GM19463 (cell line): Measurements from ENCODE around the gene FGD3.

Source experiments
- ATAC-seq: cut with Tn5 transposase; IDR thresholded peaks from one replicate; pipeline ENCODE4 v1.9.1; 2021; ENCODE audit warnings: mild to moderate bottlenecking, moderate library complexity; ENCODE audit not compliant: unreplicated experiment

The FGD3 gene

DNA sequence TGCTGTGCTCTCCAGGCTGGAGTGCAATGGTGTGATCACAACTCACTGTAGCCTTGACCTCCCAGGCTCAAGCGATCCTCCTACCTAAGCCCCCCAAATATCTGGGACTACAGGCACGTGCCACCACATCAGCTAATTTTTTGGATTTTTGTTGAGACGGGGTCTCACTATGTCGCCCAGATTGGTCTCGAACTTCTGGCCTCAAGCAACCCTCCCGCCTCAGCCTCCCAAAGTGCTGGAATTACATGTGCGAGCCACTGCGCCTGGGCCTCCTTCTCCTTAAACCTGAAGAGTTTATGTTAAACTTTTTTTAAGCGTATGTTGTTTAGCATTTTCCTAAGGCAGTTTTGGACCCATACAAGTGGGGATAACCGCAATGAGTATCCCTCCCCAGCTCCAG is 80.4 kb downstream of the FGD3 start:
- ATAC-seq, result no peak

DNA sequence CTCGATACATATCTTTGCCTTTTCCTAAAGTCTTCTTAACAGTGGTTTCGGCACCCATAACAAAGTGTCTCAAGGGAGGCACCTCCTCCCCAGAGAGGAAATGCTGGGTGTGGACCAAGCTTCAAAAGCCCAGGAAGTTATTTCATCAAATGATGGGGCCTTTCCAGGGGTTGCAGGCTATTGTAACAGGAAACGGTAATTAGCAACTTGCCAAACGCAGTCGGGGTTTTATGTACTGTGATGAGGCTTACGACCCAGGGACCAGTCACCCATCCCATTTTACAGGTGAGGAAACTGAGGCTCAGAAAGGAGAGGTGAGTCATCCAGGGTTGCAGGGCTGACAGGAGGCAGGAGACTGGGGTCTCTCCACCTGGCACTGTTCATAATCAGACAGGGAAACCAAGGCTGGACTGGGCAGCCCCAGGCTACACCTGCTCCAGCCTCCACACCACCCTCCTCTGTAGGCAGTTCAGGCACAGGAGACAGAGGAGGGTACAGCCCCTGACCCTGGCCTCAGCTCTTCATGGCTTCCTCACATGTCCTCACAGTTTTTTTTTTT is 81.2 kb downstream of the FGD3 start:
- no peak for ATAC-seq

DNA sequence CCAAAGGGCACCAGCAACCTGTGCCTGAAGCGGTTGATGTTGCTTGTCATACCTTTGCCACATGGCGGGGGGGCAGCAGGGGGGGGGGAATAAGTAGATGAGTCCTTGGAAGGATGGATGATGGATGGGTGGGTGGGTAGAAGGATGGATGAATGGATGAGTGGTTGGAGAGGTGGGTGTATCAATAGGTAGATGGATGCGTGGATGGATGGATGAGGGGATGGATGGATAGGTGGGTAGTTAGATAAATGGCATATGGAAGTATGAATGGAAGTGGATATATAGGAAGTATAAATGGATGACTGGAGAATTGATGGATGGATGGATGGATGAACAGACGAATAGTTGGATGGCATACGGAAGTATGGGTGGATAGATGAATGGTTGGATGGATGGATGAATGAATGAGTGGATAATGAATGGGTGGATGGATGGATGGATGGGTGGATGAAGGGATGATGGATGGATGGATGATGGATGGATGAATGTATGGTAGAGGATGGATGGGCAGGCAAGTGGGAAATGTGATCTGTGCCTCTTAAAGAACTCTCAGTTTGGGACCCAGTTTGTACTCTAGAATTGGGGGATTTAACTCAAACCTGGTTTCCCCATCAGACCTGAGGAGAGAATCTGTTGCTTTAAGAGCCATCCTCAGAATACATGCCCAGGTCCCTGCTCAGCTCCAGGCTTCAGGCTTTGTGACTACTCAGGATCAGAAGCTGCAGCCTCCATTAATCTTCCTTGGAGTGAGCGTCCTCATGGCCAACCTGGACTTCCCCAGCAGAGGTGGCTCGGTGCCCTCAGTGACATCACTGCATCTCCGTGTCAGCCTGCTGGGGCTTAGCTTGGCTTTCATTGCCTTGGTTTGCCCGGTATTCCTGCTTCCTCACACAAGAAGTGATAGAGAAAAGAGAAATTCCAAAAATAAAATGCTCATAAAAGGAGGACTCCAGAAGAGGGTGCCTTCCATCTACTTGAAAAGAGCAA is 83.6 kb downstream of the FGD3 start:
- ATAC-seq, result no peak

DNA sequence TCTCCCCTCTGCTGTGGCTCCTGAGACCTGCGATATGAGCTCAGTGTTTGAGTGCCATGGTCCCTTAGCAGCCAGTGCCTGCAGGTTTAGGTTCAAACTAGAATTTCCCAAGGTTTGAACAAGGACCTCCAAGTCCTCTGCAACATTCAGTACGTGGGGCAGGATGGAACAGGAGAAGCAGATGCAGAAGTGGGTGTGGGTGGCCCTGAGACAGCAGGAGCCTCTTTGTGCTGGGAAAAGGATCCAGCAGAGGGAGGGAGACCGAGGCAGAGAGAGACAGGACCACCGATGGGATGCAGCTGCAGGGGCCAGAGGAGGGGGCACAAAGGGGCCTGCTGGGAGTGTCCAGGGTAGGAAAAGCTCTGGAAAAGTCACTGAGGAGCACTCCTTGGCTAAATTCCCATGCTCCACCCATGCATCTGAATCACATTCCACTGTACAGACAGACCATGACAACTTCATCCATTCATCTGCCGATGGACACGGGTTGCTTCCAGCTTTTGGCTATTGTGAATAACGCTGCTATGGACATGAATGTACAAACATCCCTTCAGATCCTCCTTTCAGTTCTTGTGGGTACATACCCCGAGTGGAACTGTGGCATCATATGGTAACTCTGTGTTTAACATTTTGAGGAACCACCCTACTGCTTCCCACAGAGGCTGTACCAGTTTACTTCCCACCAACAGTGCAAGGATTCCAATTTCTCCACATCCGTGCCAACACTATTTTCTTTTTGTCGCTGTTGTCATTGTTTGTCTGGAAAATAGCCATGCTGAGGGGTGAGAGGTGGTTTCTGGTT is 84.5 kb downstream of the FGD3 start:
- no peak for ATAC-seq

DNA sequence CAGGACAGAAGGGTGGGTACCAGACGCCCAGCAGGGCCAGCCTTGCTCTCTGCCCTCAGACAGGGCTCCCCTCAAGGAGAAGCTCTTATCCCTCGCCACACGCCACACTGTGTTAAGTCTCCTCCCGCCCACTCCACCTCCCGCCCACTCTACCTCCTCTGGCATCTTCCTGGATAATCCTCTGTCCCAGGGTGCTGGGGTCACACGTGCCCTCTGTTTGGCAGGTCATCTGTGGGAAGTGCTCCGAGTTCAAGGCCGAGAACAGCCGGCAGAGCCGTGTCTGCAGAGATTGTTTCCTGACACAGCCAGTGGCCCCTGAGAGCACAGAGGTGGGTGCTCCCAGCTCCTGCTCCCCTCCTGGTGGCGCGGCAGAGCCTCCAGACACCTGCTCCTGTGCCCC is 85.2 kb downstream of the FGD3 start:
- no peak for ATAC-seq

DNA sequence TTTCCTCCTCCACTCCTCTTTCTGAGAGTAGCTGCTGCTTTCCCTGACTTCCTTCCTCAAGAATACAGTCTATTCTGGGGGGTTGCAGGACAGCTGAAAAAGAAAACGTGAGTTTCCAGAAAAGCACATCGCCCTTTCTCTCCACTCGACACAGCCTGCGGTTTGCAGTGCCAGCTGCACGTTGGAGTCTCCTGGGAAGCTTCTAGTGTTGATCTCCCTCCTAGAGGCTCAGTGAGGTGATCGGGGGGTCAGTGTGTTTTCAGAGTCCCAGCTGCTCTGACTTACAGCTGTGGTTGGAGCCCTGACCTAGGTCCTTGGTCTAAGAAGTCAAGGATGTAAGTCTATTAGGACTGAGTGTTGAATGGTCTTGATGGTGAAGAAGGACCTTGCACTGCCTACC is 86.2 kb downstream of the FGD3 start:
- ATAC-seq, result no peak

DNA sequence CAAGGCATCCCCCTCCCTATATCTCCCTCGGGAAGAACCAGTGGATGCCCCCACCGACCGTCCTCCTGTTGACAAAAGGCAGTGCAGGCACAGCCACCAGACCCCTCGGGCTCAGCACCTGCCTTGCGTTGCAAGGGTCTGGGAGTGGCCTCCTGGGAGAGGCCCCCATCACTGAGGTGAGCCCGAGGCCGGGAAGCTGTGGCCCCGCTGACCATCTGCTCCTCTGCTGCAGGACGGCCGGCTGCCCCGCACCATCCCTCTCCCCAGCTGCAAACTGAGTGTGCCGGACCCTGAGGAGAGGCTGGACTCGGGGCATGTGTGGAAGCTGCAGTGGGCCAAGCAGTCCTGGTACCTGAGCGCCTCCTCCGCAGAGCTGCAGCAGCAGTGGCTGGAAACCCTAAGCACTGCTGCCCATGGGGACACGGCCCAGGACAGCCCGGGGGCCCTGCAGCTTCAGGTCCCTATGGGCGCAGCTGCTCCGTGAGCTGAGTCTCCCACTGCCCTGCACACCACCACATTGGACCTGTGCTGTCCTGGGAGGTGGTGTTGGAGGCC is 87.9 kb downstream of the FGD3 start:
- no peak for ATAC-seq

DNA sequence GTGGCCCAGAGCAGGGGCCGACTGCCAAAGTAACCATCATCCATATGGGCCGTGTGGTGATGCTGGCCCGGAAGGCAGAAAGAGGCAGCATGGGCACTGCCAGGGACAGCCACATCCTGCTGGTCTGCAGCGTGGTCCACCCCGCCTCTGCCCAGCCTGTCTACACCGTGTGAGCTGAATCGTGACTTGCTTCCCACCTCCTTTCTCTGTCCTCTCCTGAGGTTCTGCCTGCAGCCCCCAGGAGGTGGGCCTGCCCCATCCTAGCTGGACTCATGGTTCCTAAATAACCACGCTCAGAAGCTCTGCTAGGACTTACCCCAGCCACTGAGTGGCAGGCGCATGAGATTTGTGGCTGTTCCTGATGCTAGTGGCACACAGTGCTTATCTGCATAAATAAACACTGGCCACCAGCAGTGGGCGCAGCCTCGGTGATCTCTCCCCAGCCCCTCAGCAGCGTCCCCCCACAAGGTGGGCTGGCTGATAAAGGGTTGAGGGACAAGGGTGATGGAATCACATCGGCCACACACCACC is 88.6 kb downstream of the FGD3 start:
- ATAC-seq, result no peak

DNA sequence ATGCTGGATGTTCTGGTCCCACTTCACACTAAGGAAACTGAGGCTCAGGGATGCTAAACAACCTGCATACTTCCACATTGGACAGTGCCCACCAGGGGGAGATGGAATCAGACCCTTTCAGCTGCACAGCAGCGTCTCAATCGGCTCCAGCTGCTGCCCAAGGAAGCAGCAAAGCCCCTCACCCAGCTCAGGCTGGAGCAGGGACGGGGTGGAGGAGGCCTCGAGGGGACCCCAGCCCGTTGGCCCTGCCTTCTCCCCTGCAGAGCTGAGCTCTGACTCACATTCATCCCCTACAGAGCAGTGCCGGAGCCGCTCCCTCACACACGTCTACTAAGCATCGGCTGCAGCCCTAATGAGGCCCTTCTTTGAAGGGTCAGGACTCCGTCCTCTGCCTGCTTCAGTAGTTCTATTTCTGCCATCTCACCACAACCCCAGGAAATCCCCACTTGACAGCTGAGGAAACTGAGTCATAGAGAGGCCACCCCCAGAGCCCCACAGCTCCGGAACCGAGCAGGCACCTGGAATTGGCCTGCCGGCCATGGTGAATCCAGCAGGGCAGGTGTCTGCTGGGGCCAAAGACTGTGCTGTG is 89.7 kb downstream of the FGD3 start:
- no peak for ATAC-seq

DNA sequence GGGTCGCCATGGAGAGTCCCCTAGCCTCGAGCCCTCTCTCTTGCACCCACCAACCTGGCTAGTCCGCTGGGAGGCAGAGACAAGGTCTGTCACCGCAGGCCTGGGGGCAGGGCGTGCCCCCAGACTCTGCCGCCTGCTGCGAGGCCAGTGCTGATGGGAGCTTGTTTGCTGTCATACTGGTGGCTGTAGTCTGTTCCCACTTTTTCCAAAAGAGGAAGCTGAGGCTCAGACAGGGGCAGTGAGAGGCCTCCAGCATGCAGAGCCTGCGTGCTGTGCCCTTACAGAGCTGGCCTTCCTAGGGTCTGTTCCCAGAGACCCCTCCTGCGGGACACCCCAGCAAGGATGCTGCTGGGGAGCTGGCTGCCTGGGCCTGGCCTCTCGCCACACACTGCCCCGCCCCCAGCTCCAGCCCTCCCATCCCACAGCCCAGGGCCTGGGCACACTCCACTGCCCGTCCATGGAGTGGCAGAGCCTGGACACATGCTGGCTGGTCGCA is 90.2 kb downstream of the FGD3 start:
- no peak for ATAC-seq

DNA sequence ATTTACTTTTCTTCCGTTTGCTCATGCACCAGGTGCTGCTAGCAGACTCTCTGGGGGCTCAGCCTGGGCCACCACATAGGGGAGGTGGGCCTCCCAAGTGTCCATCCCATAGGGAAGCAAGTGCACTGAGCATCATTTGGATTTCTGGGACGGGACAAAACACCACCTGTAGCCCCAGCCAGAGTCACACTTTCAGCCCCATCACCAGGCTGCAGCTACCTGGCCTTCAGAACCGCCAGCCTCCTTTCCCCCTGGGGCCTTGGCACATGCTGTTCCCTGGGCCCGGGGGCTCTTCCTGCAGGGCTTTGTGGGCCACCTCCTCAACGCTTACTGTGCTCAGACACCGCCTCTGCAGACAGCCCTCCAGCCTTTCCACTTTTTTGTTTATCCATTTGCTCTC is 91.6 kb downstream of the FGD3 start:
- ATAC-seq, result no peak

DNA sequence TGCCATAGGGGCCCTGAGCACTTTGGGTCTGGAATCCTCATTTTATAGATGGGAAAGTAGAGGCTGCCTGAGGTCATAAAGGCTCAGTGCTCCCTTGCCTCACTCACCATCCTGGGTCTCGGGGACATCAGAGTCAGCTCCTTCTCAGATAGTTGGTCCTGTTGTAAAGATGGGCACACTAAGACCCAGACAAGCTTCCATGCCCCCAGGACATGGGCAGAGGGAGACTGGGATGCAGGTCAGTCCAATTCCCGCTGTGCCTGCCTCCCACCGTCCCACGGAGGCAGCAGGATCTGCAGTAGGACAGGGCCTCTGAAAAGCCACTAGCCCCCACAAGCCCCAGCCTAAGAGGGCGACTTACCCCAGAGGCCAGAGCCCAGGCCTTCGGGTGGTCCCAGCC is 92.1 kb downstream of the FGD3 start:
- ATAC-seq, result no peak

DNA sequence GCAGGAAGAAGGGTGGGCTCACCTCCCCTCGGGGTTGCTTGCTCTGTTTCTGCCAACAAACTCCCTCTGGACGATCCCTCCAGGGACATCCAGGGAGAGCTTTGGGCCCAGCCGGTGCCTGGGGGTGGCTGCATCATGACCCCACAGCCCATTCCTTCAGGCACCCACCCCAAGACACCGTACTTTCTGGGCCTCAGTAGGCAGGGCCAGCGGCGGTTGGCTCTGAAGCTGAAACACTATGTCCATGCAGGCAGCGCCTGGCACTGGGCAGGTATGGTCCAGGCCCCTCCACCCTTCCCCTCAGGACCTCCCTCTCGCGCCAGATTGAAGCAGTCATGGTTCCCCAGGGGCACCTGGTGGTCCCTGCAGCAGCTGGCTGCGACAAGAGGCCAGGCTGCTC is 92.7 kb downstream of the FGD3 start:
- no peak for ATAC-seq

DNA sequence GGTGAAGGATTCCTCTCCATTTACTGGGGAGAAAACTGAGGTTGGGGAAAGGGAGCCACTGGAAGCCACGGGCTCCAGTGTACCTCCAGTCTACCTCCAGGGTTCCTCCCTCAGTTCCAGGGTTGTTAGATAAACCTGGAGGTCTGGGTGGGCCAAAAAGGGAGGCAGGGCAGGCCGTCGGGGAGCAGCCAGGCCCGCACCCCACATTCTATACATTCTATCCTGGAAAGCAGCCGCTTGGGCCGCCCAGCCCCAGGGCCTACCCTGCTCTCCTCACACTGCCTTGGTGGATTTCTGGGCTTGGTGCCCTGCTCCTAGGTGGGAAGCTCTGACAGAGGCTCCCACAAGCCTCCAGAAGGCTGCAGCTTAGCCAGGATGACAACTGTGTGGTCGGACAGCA is 93.1 kb downstream of the FGD3 start:
- ATAC-seq, result no peak

DNA sequence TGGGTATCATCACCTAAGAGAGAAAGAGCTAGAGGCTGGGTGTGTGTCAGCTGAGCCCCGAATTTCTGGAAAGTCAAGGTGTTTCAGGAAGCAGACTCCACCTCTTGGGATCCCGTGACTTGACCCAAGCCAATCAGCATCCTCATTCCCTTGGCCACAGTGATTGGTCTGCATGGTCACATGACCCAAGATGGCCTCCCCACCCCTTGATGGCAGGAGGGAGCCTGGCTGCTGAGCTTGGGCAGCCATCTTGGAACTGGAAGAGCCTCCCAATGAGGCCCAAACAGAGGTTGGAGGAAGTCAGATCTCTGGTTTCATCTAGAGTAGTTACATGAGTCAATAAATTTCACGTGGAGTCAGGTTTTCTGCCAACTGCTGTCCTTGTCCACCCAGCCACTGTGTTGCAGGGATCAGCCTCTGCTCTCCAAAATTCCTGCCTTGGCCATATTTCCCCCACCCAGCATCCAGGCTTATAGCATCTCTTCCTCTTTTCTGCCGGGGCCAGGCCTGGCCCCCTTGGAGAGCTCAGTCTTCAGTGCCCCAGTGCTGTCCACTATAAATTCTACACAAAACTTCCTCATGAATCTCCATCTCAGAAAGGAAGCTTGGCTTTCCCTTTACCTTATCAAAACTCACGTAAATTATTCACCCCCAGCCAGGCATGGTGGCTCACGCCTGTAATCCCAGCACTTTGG is 93.9 kb downstream of the FGD3 start:
- no peak for ATAC-seq

DNA sequence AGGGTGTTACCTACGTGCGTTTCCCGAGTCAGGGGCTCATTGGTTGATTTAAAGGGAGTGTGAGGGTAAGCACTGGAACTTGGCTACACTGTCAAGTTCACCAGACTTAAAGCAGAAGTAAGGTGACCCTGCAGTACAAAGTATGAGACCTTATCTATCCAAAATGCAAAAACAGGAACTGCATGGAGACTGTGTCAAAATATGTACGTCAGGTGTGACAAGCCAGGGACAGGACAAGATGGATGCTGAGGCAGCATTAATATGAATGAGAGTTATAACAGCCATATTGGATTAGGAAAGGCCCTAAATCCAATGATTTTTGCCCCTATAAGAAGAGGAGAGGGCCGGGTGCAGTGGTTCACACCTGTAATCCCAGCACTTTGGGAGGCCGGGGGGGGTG is 95.8 kb downstream of the FGD3 start:
- no peak for ATAC-seq

DNA sequence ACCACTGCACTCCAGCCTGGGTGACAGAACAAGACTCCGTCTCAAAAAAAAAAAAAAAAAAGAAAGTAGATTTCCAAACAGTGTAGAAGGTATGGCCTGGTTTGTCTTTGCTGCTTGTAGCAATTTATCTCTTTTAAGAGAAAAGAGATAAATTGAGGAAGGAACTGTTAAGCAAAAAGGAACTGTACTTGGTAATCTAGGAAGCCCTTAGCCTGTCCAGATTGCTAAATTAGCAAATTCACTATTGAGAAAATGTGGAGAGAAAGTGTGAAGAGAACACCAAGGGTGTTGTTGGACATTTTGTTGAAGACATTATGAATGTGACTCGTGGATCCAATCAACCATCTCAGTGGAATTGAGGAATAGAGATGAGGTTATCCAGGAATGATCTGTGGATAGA is 98.2 kb downstream of the FGD3 start:
- no peak for ATAC-seq

DNA sequence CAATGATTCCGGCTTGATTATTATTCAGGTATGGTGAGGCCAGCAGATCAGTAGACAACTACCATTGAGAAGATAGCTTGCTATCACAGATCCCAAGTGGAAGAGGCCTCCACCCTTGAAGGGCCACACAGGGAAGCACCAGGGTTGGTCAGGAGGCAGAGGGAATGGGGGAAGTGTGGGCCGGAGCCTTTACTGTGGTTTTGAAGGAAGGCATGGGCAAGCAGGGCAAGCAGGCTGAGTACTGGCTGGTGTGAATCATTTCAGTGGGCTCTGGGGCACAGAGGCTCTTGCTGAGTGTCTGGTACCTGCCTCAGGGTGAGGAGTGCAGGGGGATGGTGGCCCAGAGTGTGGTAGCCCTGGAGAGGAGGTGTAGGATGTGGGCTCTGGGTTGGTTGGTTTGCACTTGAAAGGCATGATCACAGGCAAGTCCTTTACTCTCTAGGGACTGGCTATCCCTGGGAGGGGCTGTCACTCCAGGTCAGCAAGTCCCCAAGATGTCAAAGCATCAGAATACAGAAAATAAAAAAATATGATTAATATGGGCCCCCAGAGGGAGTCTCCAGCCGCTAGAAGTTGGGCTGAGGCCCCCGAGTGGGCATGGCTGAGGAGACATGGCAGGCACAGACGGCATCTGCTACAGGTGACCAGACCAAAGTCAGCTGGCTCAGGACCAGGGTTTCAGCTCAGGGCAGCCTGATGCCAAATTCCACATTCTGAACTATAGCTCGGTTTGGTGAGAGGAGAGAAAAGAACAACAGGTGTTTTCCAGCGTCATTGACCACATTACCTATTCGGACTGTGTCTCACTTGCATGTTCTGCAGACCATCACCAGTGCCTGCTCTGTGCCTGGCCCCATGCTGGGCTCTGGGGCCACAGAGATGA is 101.5 kb downstream of the FGD3 start:
- no peak for ATAC-seq

DNA sequence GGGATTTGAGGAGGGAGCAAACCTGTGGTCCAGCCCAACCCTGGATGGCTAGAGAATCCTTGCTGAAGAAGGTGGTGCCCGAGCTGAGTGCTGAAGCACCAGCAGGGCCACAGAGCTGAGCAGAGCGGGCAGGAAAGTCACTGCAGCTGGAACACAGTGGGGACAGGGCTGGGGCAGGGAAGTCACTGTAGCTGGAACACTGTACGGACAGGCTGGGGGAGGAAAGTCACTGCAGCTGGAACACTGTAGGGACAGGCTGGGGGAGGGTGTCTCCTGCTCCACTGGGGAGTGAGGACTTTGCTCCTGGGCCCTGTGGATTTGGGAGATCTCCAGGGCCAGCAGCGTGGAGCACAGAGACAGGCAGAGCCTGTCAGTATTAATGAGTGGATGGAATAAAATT is 102.2 kb downstream of the FGD3 start:
- ATAC-seq, result no peak
